GM12878 (cell line): Measurements from ENCODE around the gene WIPF1. TPM values are rescaled to one million over a fixed set of nuclear protein-coding genes. Genes with fewer than 3 reads are reported as not detected.

Source experiments
- ATAC-seq: fragments of 200-7000 bp; cut with Tn5 transposase; 3 replicates; pipeline ENCODE4 v1.9.1; 2020; ENCODE audit warnings: mild to moderate bottlenecking, moderate library complexity
- BruUV-seq: library from RNA; stranded (reverse); fragments of 400-500 nt; replicated peaks from 2 replicates; lab custom pipeline; 2021; lab: Mats Ljungman, UMichigan
- CTCF ChIA-PET: fragments of 300-600 bp; sonication (Branson Sonifier 250); formaldehyde crosslinking; extraction: SDS; loops from one replicate; lab custom pipeline; 2021; ENCODE audit warnings: inconsistent platforms; lab: Yijun Ruan, JAX
- POLR2A ChIA-PET: fragments of 350-600 bp; formaldehyde crosslinking; extraction: SDS; loops from one replicate; lab custom pipeline; 2021; ENCODE audit warnings: inconsistent platforms; lab: Charles Lee
- RAD21 ChIA-PET: fragments of 300-600 bp; sonication (Branson Sonifier 250); formaldehyde crosslinking; loops from one replicate; lab custom pipeline; 2023; ENCODE audit warnings: antibody characterized with exemption; ENCODE audit not compliant: unreplicated experiment; lab: Charles Lee
- SMC1A ChIA-PET: fragments of 300-600 bp; sonication (Branson Sonifier 250); formaldehyde crosslinking; loops from one replicate; lab custom pipeline; 2023; ENCODE audit not compliant: unreplicated experiment, uncharacterized antibody; lab: Charles Lee
- DNase-seq: peaks from one replicate; pipeline ENCODE4 v3.0.0-alpha.2; 2011; ENCODE audit warnings: low read depth, low spot score
- FAIRE-seq: peaks from 3 replicates; lab custom pipeline; 2011; peaks lifted over from hg19 to GRCh38; lab: Jason Lieb, UNC
- H2AFZ ChIP-seq: 2 replicates; pipeline ENCODE4 v1.6.0; 2011; ENCODE audit warnings: low read depth, low read length, control low read depth; ENCODE audit not compliant: control insufficient read depth
- H3K27ac ChIP-seq: 2 replicates; pipeline ENCODE4 v1.5.1; 2011; ENCODE audit warnings: control low read depth; ENCODE audit not compliant: control insufficient read depth, insufficient read depth
- H3K27me3 ChIP-seq, 2 experiments: replicated peaks in 1 of 2; 2 replicates each; pipeline versions ENCODE4 v1.6.0 to v1.6.1; 2011; ENCODE audit warnings: low read length in 1 of 2; ENCODE audit not compliant: control insufficient read depth in 2 of 2, insufficient read depth in 2 of 2
- H3K36me3 ChIP-seq, 2 experiments: 2 replicates each; pipeline ENCODE4 v1.5.1; 2011; ENCODE audit warnings: low read length in 1 of 2; ENCODE audit not compliant: control insufficient read depth in 2 of 2, insufficient read depth in 2 of 2
- H3K4me1 ChIP-seq: 2 replicates; pipeline ENCODE4 v1.6.1; 2011; ENCODE audit warnings: mild to moderate bottlenecking, low read length, moderate library complexity, mixed read lengths; ENCODE audit not compliant: control insufficient read depth, insufficient read depth
- H3K4me2 ChIP-seq: 2 replicates; pipeline ENCODE4 v1.6.0; 2011; ENCODE audit warnings: control low read depth; ENCODE audit not compliant: control insufficient read depth, insufficient read depth
- H3K4me3 ChIP-seq: fragments of 200-600 bp; sonication (generic); 2 replicates; pipeline ENCODE4 v1.5.1; 2016
- H3K79me2 ChIP-seq: 2 replicates; pipeline ENCODE4 v1.6.0; 2011; ENCODE audit warnings: low read length; ENCODE audit not compliant: control insufficient read depth, insufficient read depth
- H3K9ac ChIP-seq: 2 replicates; pipeline ENCODE4 v1.8.0; 2011; ENCODE audit warnings: low read length, control low read depth, mixed read lengths; ENCODE audit not compliant: control insufficient read depth, insufficient read depth
- H3K9me3 ChIP-seq: replicated peaks from 3 replicates; pipeline ENCODE4 v1.5.1; 2011; ENCODE audit warnings: mild to moderate bottlenecking, low read length; ENCODE audit not compliant: control insufficient read depth, insufficient read depth
- H4K20me1 ChIP-seq: 2 replicates; pipeline ENCODE4 v1.6.0; 2011; ENCODE audit not compliant: control insufficient read depth, insufficient read depth
- ETV6 ChIP-seq, 2 experiments: fragments of 450-650 bp in 1 of 2; IDR thresholded peaks in 1 of 2; conservative IDR thresholded peaks in 1 of 2; 2 replicates each; pipeline ENCODE4 v1.6.1; 2014; ENCODE audit warnings: antibody characterized with exemption in 1 of 2, borderline replicate concordance in 1 of 2, low read depth in 1 of 2, mild to moderate bottlenecking in 1 of 2, moderate library complexity in 1 of 2
- FOS ChIP-seq: IDR thresholded peaks from 3 replicates; pipeline ENCODE4 v1.6.1; 2011; ENCODE audit warnings: borderline replicate concordance; ENCODE audit not compliant: insufficient read length; ENCODE audit errors: extremely low read depth
- FOXM1 ChIP-seq: IDR thresholded peaks from 2 replicates; pipeline ENCODE4 v1.6.1; 2012; ENCODE audit warnings: low read depth, mild to moderate bottlenecking, inconsistent platforms, low read length, moderate library complexity
- HDAC2 ChIP-seq: fragments of 200-600 bp; sonication (generic); IDR thresholded peaks from 2 replicates; pipeline ENCODE4 v1.6.1; 2017
- LARP7 ChIP-seq: fragments of 450-650 bp; IDR thresholded peaks from 2 replicates; pipeline ENCODE4 v1.6.1; 2017; ENCODE audit warnings: mild to moderate bottlenecking
- NFIC ChIP-seq: IDR thresholded peaks from 2 replicates; pipeline ENCODE4 v1.6.1; 2012; ENCODE audit warnings: low read depth, mild to moderate bottlenecking, inconsistent platforms, low read length, moderate library complexity
- NR2C1 ChIP-seq: fragments of 450-650 bp; IDR thresholded peaks from 2 replicates; pipeline ENCODE4 v1.6.1; 2017; ENCODE audit warnings: antibody characterized with exemption, mild to moderate bottlenecking, moderate library complexity
- SMAD1 ChIP-seq: fragments of 450-650 bp; IDR thresholded peaks from 2 replicates; pipeline ENCODE4 v1.6.1; 2018; ENCODE audit warnings: mild to moderate bottlenecking, low read depth; ENCODE audit not compliant: partially characterized antibody
- SMAD5 ChIP-seq: IDR thresholded peaks from 2 replicates; pipeline ENCODE4 v1.6.1; 2016; ENCODE audit warnings: antibody characterized with exemption, low read depth
- SUZ12 ChIP-seq: fragments of 200-600 bp; sonication (generic); IDR thresholded peaks from one replicate; pipeline ENCODE4 v1.6.1; 2018; ENCODE audit warnings: antibody characterized with exemption, mild to moderate bottlenecking; ENCODE audit not compliant: unreplicated experiment
- TAF1 ChIP-seq: IDR thresholded peaks from 2 replicates; pipeline ENCODE4 v1.6.1; 2011; ENCODE audit warnings: mild to moderate bottlenecking, low read depth, low read length, borderline replicate concordance
- TBL1XR1 ChIP-seq: IDR thresholded peaks from 2 replicates; pipeline ENCODE4 v1.6.1; 2012; ENCODE audit warnings: low read depth, low read length, improper control_type of control experiment
- ZNF207 ChIP-seq: fragments of 450-650 bp; IDR thresholded peaks from 2 replicates; pipeline ENCODE4 v1.6.1; 2014; ENCODE audit warnings: antibody characterized with exemption, mild to moderate bottlenecking, borderline replicate concordance
- WGBS: methylation state at CpG from one replicate; pipeline ENCODE4 v1.1.6; 2016; ENCODE audit warnings: low lambda C conversion rate; ENCODE audit not compliant: insufficient replicate concordance, insufficient coverage; ENCODE audit errors: missing lambda C conversion rate; 5-methylcytosine and 5-hydroxymethylcytosine counted together
- in situ Hi-C: fragments of 300-500 bp; cut with MboI; formaldehyde crosslinking; loops from 9 replicates; pipeline ENCODE4 v1.14.3; 2018; ENCODE audit warnings: mixed read lengths
- intact Hi-C: fragments of 100-400 bp; cut with micrococcal nuclease; formaldehyde crosslinking; loops from one replicate; pipeline ENCODE4 v1.14.2; 2022; ENCODE audit not compliant: unreplicated experiment
- polyA plus RNA-seq, 11 experiments: library from polyadenylated mRNA; depleted of rRNA in 4 of 11; unstranded in 6 of 11; stranded (reverse) in 5 of 11; fragments of >200 nt; fragmentation: Nextera tagmentation in 4 of 11; fragmentation: Illumina TruSeq in 1 of 11; extraction: Ambion mirVana in 4 of 11; extraction: Trizol in 1 of 11; gene quantifications; 1 replicate in 1 of 11; 2 replicates in 10 of 11; pipeline versions ENCODE4 v1.2.1 to v1.2.3, GENCODE V29; 2011 to 2016; ENCODE audit warnings: inconsistent platforms in 2 of 11, missing spikeins in 2 of 11, low read depth in 1 of 11
- total RNA-seq, 4 experiments: library from RNA; depleted of rRNA in 3 of 4; stranded (reverse); fragments of >200 nt in 3 of 4; fragmentation: Illumina TruSeq in 1 of 4; extraction: Trizol in 1 of 4; gene quantifications; 2 replicates each; pipeline versions ENCODE4 v1.2.1 to v1.2.3, GENCODE V29; 2013 to 2021
- TF ChIP-seq, protein P1 (sequence below): IDR thresholded peaks from 2 replicates; pipeline ENCODE4 v1.6.1; 2011; ENCODE audit warnings: mild to moderate bottlenecking, low read depth, low read length, moderate library complexity; ENCODE audit not compliant: insufficient replicate concordance
- TF ChIP-seq, protein P2 (sequence below): IDR thresholded peaks from 2 replicates; pipeline ENCODE4 v1.6.1; 2012; ENCODE audit warnings: low read depth, low read length, improper control_type of control experiment

WIPF1 gene
- total and polyA plus RNA-seq, 10 of the 15 experiments (the other 5 are each of a cell fraction or from before 2014, with no cell fraction given), result 23.1 to 188 (median 68.9) TPM

DNA sequence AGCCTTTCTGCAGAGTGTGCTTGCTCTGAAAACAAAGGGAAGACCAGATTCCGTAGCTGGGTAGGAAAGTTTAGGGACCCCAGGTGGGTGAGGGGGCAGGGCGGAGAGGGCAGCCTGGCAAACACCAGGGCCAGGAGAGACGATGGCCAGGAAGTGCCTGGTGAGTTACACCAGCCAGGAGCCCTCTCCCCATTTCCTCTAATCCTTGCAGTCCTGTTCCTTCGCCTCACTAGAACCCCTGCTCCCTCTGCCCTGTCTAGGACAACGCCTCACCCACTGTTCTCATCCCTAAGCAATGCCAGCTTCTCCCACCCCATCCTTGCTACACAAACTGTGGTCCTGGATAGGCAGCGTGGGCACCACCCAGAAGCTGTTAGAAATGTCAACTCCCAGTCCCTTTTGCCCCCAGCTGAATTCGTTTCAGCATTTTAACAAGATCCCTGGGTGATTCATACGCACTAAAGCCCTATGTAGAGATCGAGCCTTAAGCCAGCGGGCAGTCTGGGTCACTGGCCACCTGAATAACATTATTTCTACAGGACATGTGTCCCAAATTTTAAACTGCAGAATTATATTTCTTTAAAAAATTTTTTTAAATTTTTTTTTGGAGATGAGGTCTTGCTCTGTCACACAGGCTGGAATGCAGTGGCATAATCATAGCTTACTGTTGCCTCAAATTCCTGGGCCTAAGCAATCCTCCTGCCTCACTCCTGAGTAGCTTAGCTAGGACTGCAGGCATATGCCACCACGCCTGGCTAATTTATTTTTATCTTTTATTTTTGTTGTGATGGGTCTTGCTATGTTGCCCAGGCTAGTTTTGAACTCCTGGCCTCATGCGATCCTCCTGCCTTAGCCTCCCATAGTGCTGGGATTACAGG is 10.9 kb downstream of the WIPF1 start:
- ChIA-PET POLR2A (no interaction called here), CTCF (interaction anchor here (1.3 to 1.5 kb wide), 4 partner anchors 9 to 101 kb away, joined by 3 to 7 read pairs (median 4); no protein-coding TSS in a partner anchor), RAD21 (interaction anchor here (1.4 kb wide), 1 partner anchor 8 kb away, joined by 3 read pairs; no protein-coding TSS in a partner anchor), SMC1A (interaction anchor here (0.5 to 25.8 kb wide), 5 partner anchors 23 to 172 kb away, joined by 3 to 457 read pairs (median 7); partner anchors contain the start of gene WIPF1)
- H3K4me2 ChIP-seq, result no peak overlapping the region
- no peak for DNase-seq
- H3K27ac ChIP-seq, result no peak overlapping the region
- BruUV-seq, result no TSS peak
- H2AFZ ChIP-seq, result no peak overlapping the region
- intact Hi-C loops (no loop called here), in situ Hi-C loops (loop anchor here (25.0 kb wide), 1 partner anchor 101 kb away; no protein-coding TSS in a partner anchor)
- no peaks in the 10 kb centered on the region for H3K27me3 ChIP-seq
- no peaks in the 10 kb centered on the region for H3K9me3 ChIP-seq
- peaks cover 14% of the 10 kb centered on the region for H3K4me1 ChIP-seq
- ATAC-seq, result no peak
- H3K4me3 ChIP-seq, result no peak overlapping the region
- H3K36me3 ChIP-seq, result peaks cover 16 to 27% of the 10 kb centered on the region in 2 experiments
- H3K79me2 ChIP-seq, result peaks cover 65% of the 10 kb centered on the region
- no peak overlapping the region for H3K9ac ChIP-seq
- H4K20me1 ChIP-seq, result peaks cover 8% of the 10 kb centered on the region
- 84% methylated on average over 12 of the region's 12 CpGs for WGBS
- FAIRE-seq, result no peak
- TF ChIP-seq FOXM1 (no peak), TBL1XR1 (no peak), SMAD1 (no peak), HDAC2 (no peak), SUZ12 (no peak), ETV6 (conservative IDR thresholded peaks at IDR 0.05 in 1 of 2, IDR thresholded peaks at IDR 0.05 in 1 of 2; ENCODE audit: borderline replicate concordance in 1 of 2, low read depth in 1 of 2) (no peak), SMAD5 (no peak), ZNF207 (no peak), NR2C1 (no peak), NFIC (no peak), TAF1 (no peak), FOS (no peak), LARP7 (no peak)
- TF ChIP-seq, protein P1, sequence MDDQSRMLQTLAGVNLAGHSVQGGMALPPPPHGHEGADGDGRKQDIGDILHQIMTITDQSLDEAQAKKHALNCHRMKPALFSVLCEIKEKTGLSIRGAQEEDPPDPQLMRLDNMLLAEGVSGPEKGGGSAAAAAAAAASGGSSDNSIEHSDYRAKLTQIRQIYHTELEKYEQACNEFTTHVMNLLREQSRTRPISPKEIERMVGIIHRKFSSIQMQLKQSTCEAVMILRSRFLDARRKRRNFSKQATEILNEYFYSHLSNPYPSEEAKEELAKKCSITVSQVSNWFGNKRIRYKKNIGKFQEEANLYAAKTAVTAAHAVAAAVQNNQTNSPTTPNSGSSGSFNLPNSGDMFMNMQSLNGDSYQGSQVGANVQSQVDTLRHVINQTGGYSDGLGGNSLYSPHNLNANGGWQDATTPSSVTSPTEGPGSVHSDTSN, result no peak
- TF ChIP-seq, protein P2, sequence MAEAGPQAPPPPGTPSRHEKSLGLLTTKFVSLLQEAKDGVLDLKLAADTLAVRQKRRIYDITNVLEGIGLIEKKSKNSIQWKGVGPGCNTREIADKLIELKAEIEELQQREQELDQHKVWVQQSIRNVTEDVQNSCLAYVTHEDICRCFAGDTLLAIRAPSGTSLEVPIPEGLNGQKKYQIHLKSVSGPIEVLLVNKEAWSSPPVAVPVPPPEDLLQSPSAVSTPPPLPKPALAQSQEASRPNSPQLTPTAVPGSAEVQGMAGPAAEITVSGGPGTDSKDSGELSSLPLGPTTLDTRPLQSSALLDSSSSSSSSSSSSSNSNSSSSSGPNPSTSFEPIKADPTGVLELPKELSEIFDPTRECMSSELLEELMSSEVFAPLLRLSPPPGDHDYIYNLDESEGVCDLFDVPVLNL, result no peak
